ENCODE results near the gene LLPH.

The LLPH gene

DNA sequence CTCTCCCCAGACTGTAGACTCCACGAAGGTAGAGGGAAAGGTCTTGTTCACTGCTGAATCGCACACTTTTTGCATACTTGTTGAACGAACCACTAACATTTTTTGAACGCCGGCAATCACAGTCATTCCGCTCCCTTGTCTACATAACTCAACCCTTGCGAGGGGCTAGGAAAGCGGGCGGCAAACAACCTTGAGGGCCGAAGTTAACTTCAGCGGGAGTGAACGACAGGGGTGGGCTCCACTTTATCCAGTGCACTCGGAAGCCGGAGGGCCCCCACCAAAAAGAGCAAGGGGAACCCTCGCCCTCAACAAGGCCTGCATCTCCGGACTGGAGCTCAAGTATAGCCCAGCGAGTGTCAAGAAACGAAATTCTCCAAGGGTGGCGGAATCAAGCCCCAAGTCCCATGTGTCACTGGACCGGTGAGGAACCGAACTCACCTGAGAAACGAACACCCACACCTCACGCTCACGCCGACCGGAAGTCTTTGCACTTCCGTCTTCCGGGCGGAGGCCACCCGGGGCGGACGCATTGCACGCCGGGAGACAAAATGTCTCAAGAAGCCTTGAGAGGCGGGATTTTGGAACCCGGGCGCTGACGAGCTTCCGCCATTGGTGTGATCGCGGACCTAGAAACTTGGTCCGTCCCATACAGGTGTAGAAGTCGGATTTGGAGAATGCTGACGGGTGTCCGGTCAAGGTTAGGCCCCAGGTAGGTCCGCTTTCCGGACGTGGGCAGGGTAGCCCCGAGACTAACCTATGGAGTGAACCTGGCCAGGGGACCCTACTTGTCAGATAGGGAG is at the start of gene LLPH (continued):
- TF ChIP-seq AEBP2 (tag by site-specific recombination; IDR thresholded peaks at IDR 0.05; ENCODE audit: borderline replicate concordance) (no peak), ZBTB20 (tag by site-specific recombination; IDR thresholded peaks at IDR 0.05) (peak; percentile 68), ZNF610 (tag by site-specific recombination; IDR thresholded peaks at IDR 0.05; ENCODE audit: borderline replicate concordance) (peak; percentile 35; the same call in 1 of the 2 replicates), ZNF155 (tag by site-specific recombination; IDR thresholded peaks at IDR 0.05) (no peak)
- TF ChIP-seq, protein P1, sequence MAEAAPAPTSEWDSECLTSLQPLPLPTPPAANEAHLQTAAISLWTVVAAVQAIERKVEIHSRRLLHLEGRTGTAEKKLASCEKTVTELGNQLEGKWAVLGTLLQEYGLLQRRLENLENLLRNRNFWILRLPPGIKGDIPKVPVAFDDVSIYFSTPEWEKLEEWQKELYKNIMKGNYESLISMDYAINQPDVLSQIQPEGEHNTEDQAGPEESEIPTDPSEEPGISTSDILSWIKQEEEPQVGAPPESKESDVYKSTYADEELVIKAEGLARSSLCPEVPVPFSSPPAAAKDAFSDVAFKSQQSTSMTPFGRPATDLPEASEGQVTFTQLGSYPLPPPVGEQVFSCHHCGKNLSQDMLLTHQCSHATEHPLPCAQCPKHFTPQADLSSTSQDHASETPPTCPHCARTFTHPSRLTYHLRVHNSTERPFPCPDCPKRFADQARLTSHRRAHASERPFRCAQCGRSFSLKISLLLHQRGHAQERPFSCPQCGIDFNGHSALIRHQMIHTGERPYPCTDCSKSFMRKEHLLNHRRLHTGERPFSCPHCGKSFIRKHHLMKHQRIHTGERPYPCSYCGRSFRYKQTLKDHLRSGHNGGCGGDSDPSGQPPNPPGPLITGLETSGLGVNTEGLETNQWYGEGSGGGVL (tag by site-specific recombination; IDR thresholded peaks at IDR 0.05), result no peak
- TF ChIP-seq, protein P2, sequence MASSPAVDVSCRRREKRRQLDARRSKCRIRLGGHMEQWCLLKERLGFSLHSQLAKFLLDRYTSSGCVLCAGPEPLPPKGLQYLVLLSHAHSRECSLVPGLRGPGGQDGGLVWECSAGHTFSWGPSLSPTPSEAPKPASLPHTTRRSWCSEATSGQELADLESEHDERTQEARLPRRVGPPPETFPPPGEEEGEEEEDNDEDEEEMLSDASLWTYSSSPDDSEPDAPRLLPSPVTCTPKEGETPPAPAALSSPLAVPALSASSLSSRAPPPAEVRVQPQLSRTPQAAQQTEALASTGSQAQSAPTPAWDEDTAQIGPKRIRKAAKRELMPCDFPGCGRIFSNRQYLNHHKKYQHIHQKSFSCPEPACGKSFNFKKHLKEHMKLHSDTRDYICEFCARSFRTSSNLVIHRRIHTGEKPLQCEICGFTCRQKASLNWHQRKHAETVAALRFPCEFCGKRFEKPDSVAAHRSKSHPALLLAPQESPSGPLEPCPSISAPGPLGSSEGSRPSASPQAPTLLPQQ (tag by site-specific recombination; IDR thresholded peaks at IDR 0.05), result peak; percentile 45; the same call in 1 of the 2 replicates

- ChIA-PET POLR2A (no interaction called here), CTCF (interaction anchor here (0.6 to 1.0 kb wide), 2 partner anchors 168 to 876 kb away, joined by 3 read pairs; no protein-coding TSS in a partner anchor)
- Histone ChIP-seq H3K36me3 (ENCODE audit: control insufficient read depth in 2 of 2, insufficient read depth in 1 of 2, low read length in 2 of 2) (no peaks in the 10 kb centered on the region), H3K4me3 (ENCODE audit: low read depth, low read length) (no peak overlapping the region), H3K9me3 (ENCODE audit: control insufficient read depth, insufficient read depth, low read depth, low read length) (no peaks in the 10 kb centered on the region), H3K27ac (ENCODE audit: extremely low read depth, low read depth, low read length) (no peak overlapping the region), H3K4me1 (ENCODE audit: control insufficient read depth, insufficient read depth, low read length) (0 out of 2 replicates have a peak, but pooled peaks cover 3% of the 10 kb centered on the region)
- TF ChIP-seq IKZF3 (tag by site-specific recombination; IDR thresholded peaks at IDR 0.05) (no peak), ZNF133 (tag by site-specific recombination; IDR thresholded peaks at IDR 0.05) (no peak), ZNF621 (tag by site-specific recombination; IDR thresholded peaks at IDR 0.05) (no peak), ZBTB7A (tag by site-specific recombination; IDR thresholded peaks at IDR 0.05; ENCODE audit: low read depth) (no peak), ZNF140 (tag by site-specific recombination; IDR thresholded peaks at IDR 0.05) (no peak), GLI2 (tag by site-specific recombination; IDR thresholded peaks at IDR 0.05; ENCODE audit: borderline replicate concordance, low read depth) (no peak), ZBTB20 (tag by site-specific recombination; IDR thresholded peaks at IDR 0.05) (no peak), ZNF302 (tag by site-specific recombination; IDR thresholded peaks at IDR 0.05; ENCODE audit: low read depth) (no peak), ZNF658 (tag by site-specific recombination; IDR thresholded peaks at IDR 0.05) (no peak), KLF8 (tag by site-specific recombination; IDR thresholded peaks at IDR 0.05) (no peak), ZNF23 (tag by site-specific recombination; IDR thresholded peaks at IDR 0.05; ENCODE audit: borderline replicate concordance) (no peak), ZNF18 (tag by site-specific recombination; IDR thresholded peaks at IDR 0.05) (no peak)
- TF ChIP-seq, protein P2 (tag by site-specific recombination; IDR thresholded peaks at IDR 0.05), result peak; percentile 57
- TF ChIP-seq, protein P3, sequence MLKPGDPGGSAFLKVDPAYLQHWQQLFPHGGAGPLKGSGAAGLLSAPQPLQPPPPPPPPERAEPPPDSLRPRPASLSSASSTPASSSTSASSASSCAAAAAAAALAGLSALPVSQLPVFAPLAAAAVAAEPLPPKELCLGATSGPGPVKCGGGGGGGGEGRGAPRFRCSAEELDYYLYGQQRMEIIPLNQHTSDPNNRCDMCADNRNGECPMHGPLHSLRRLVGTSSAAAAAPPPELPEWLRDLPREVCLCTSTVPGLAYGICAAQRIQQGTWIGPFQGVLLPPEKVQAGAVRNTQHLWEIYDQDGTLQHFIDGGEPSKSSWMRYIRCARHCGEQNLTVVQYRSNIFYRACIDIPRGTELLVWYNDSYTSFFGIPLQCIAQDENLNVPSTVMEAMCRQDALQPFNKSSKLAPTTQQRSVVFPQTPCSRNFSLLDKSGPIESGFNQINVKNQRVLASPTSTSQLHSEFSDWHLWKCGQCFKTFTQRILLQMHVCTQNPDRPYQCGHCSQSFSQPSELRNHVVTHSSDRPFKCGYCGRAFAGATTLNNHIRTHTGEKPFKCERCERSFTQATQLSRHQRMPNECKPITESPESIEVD (tag by site-specific recombination; IDR thresholded peaks at IDR 0.05), result peak; percentile 18; the same call in 1 of the 2 replicates
These were observed 45.8 kb upstream of the LLPH start for GRCh38 chr12:66176105-66176900.
